Tibial nerve (tissue), 3 donors: ENCODE measurements around the gene PLAAT4.

ENCODE experiments used
- CTCF ChIP-seq, 5 experiments: fragments of 200-600 bp in 3 of 5; fragments of 450-650 bp in 2 of 5; sonication (generic) in 3 of 5; IDR thresholded peaks; one replicate each; pipeline ENCODE4 v1.5.1; 2016 to 2019; ENCODE audit warnings: antibody characterized with exemption in 5 of 5, mild to moderate bottlenecking in 3 of 5, moderate library complexity in 2 of 5
- POLR2A ChIP-seq, 2 donors: fragments of 450-650 bp; IDR thresholded peaks; one replicate each; pipeline ENCODE4 v1.6.1; 2017; ENCODE audit warnings: antibody characterized with exemption in 2 of 2, mild to moderate bottlenecking in 2 of 2, moderate library complexity in 2 of 2

GRCh38 chr11:63572026-63572688 lies 35.5 kb downstream of the PLAAT4 start:
- TF ChIP-seq POLR2A (IDR thresholded peaks at IDR 0.05), result no peak
- TF ChIP-seq CTCF (IDR thresholded peaks at IDR 0.05), result no peak
